Esophagus squamous epithelium (tissue), 4 donors: ENCODE measurements around the gene NHLRC2.

Experiments
- CTCF ChIP-seq, 6 experiments: fragments of 450-650 bp in 4 of 6; fragments of 200-600 bp in 2 of 6; sonication (generic) in 2 of 6; IDR thresholded peaks; one replicate each; pipeline ENCODE4 v1.5.1; 2016 to 2019; ENCODE audit warnings: antibody characterized with exemption in 6 of 6, mild to moderate bottlenecking in 4 of 6, moderate library complexity in 4 of 6
- POLR2A ChIP-seq, 4 donors: fragments of 450-650 bp; IDR thresholded peaks; one replicate each; pipeline ENCODE4 v1.6.1; 2017; ENCODE audit warnings: antibody characterized with exemption in 4 of 4, mild to moderate bottlenecking in 4 of 4, moderate library complexity in 3 of 4

- TF ChIP-seq CTCF (IDR thresholded peaks at IDR 0.05) (no peak), POLR2A (IDR thresholded peaks at IDR 0.05) (no peak)
Measured at GRCh38 chr10:113965683-113966082, 111.2 kb downstream of the NHLRC2 start.
